CD4-positive, alpha-beta T cell (primary cell): ENCODE data around the gene CALN1. TPM values are rescaled to one million over a fixed set of nuclear protein-coding genes. Genes with fewer than 3 reads are reported as not detected.

Source experiments
- ATAC-seq: fragments of 200-7000 bp; cut with Tn5 transposase; one replicate; pipeline ENCODE4 v1.10.0; 2022; ENCODE audit warnings: mild to moderate bottlenecking; ENCODE audit not compliant: poor library complexity
- CTCF ChIA-PET: fragments of 350-600 bp; sonication (Branson Sonifier 250); formaldehyde crosslinking; loops from one replicate; lab custom pipeline; 2021; ENCODE audit warnings: antibody characterized with exemption, inconsistent platforms; lab: Charles Lee
- POLR2A ChIA-PET: fragments of 350-600 bp; sonication (Branson Sonifier 250); formaldehyde crosslinking; loops from one replicate; lab custom pipeline; 2021; ENCODE audit warnings: antibody characterized with exemption, inconsistent platforms; lab: Charles Lee
- DNase-seq, 14 experiments: peaks; one replicate each; pipeline ENCODE4 v3.0.0-alpha.2; 2013 to 2020; ENCODE audit warnings: mixed read lengths in 2 of 14
- H3K27ac ChIP-seq, 2 donors: one replicate each; pipeline versions ENCODE4 v1.5.1 to v1.7.0; 2013; ENCODE audit warnings: low read length in 2 of 2, low read depth in 1 of 2, mild to moderate bottlenecking in 1 of 2
- H3K27me3 ChIP-seq, 2 experiments: 1 replicate in 1 of 2; 2 replicates in 1 of 2; pipeline versions ENCODE4 v1.6.1 to v1.7.0; 2013; ENCODE audit warnings: low read length in 2 of 2, control low read depth in 1 of 2, mild to moderate bottlenecking in 1 of 2, moderate library complexity in 1 of 2; ENCODE audit not compliant: insufficient read depth in 2 of 2, control insufficient read depth in 1 of 2
- H3K36me3 ChIP-seq: one replicate; pipeline ENCODE4 v1.6.1; 2013; ENCODE audit warnings: low read length, control low read depth; ENCODE audit not compliant: insufficient read depth
- H3K4me1 ChIP-seq: one replicate; pipeline ENCODE4 v1.6.1; 2013; ENCODE audit warnings: low read length, control low read depth; ENCODE audit not compliant: insufficient read depth
- H3K4me3 ChIP-seq: one replicate; pipeline ENCODE4 v1.5.1; 2013; ENCODE audit warnings: mild to moderate bottlenecking, low read length, moderate library complexity
- H3K9me3 ChIP-seq, 2 experiments: 1 replicate in 1 of 2; 2 replicates in 1 of 2; pipeline versions ENCODE4 v1.6.1 to v1.7.0; 2013; ENCODE audit warnings: low read length in 2 of 2, mild to moderate bottlenecking in 2 of 2, control low read depth in 1 of 2, moderate library complexity in 1 of 2; ENCODE audit not compliant: control insufficient read depth in 1 of 2, insufficient read depth in 1 of 2
- H3K27ac Mint-ChIP-seq: one replicate; pipeline ENCODE4 v1.8.0; 2020; ENCODE audit warnings: mixed read lengths
- H3K27me3 Mint-ChIP-seq: one replicate; pipeline ENCODE4 v1.8.0; 2021; ENCODE audit warnings: mixed read lengths
- H3K36me3 Mint-ChIP-seq: one replicate; pipeline ENCODE4 v1.8.0; 2021; ENCODE audit warnings: low read depth, mixed read lengths
- H3K4me1 Mint-ChIP-seq: one replicate; pipeline ENCODE4 v1.8.0; 2021; ENCODE audit warnings: low read depth, mixed read lengths
- H3K4me3 Mint-ChIP-seq: one replicate; pipeline ENCODE4 v1.8.0; 2020; ENCODE audit warnings: mild to moderate bottlenecking, mixed read lengths
- H3K9me3 Mint-ChIP-seq: one replicate; pipeline ENCODE4 v1.8.0; 2020; ENCODE audit warnings: mixed read lengths
- intact Hi-C, 2 experiments: fragments of 100-400 bp; cut with DNase I in 1 of 2; cut with micrococcal nuclease in 1 of 2; formaldehyde crosslinking; loops; one replicate each; pipeline versions ENCODE4 v1.15.1 to v1.9.0; 2023 to 2025; cut with DNase I, micrococcal nuclease
- total RNA-seq, 174 experiments: library from RNA in 2 of 174; stranded (reverse) in 2 of 174; gene quantifications; one replicate each; pipeline ENCODE4 v1.2.3 and lab custom pipeline; 2021 to 2026
- TF ChIP-seq, protein P1 (sequence below): fragments of 200-600 bp; IDR thresholded peaks from one replicate; pipeline ENCODE4 v1.8.0; 2022; ENCODE audit warnings: antibody characterized with exemption, mild to moderate bottlenecking

CALN1 gene
- total RNA-seq, 2 experiments from 2014 or later: 0.06 TPM; not detected in 1

GRCh38 chr7:72275382-72276070, 136.6 kb downstream of the CALN1 start:
- ATAC-seq: no peak
- Mint-ChIP-seq H3K27me3 (no peaks in the 10 kb centered on the region), H3K27ac (no peak overlapping the region), H3K36me3 (no peaks in the 10 kb centered on the region), H3K4me3 (no peak overlapping the region), H3K9me3 (peaks cover 22% of the 10 kb centered on the region), H3K4me1 (no peaks in the 10 kb centered on the region)
- CTCF ChIA-PET: no interaction called here
- POLR2A ChIA-PET: no interaction called here
- Histone ChIP-seq H3K4me3 (no peak overlapping the region), H3K4me1 (no peaks in the 10 kb centered on the region), H3K27ac (no peak overlapping the region), H3K9me3 (peaks cover 7 to 20% of the 10 kb centered on the region in 2 experiments), H3K27me3 (no peaks in the 10 kb centered on the region), H3K36me3 (no peaks in the 10 kb centered on the region)
- DNase-seq: no peak
- intact Hi-C loops: no loop called here
- TF ChIP-seq, protein P1, sequence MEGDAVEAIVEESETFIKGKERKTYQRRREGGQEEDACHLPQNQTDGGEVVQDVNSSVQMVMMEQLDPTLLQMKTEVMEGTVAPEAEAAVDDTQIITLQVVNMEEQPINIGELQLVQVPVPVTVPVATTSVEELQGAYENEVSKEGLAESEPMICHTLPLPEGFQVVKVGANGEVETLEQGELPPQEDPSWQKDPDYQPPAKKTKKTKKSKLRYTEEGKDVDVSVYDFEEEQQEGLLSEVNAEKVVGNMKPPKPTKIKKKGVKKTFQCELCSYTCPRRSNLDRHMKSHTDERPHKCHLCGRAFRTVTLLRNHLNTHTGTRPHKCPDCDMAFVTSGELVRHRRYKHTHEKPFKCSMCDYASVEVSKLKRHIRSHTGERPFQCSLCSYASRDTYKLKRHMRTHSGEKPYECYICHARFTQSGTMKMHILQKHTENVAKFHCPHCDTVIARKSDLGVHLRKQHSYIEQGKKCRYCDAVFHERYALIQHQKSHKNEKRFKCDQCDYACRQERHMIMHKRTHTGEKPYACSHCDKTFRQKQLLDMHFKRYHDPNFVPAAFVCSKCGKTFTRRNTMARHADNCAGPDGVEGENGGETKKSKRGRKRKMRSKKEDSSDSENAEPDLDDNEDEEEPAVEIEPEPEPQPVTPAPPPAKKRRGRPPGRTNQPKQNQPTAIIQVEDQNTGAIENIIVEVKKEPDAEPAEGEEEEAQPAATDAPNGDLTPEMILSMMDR: no peak

DNA sequence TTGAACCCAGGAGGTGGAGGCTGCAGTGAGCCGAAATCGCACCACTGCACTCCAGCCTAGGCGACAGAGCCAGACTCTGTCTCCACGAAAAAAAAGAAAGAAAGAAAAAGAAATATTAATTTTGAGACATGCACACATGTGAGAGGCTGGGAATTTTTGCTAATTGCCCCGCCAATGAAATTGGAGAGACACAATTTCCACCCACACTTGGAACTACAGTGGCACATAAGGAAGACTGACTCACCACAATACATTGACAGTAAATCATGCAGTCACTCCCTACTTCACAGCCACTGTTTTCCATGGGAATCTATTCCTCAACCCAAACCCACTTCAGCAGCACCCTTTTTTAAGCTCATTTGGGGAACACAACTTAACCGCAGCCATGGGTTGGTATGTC, 139.7 kb downstream of the CALN1 start:
- Mint-ChIP-seq H3K36me3 (no peaks in the 10 kb centered on the region), H3K4me3 (no peak overlapping the region), H3K4me1 (no peaks in the 10 kb centered on the region), H3K27me3 (no peaks in the 10 kb centered on the region), H3K27ac (no peak overlapping the region), H3K9me3 (peaks cover 27% of the 10 kb centered on the region)
- Histone ChIP-seq H3K9me3 (peaks cover 7 to 15% of the 10 kb centered on the region in 2 experiments), H3K27ac (no peak overlapping the region), H3K4me1 (no peaks in the 10 kb centered on the region), H3K4me3 (no peak overlapping the region), H3K36me3 (no peaks in the 10 kb centered on the region), H3K27me3 (no peaks in the 10 kb centered on the region)
- POLR2A ChIA-PET: no interaction called here
- TF ChIP-seq, protein P1: no peak
- CTCF ChIA-PET: no interaction called here
- intact Hi-C loops: no loop called here
- ATAC-seq (no peak), DNase-seq (no peak)

GRCh38 chr7:72268796-72269195, 143.3 kb downstream of the CALN1 start:
- Mint-ChIP-seq H3K9me3 (peaks cover 14% of the 10 kb centered on the region), H3K27ac (no peak overlapping the region), H3K36me3 (no peaks in the 10 kb centered on the region), H3K27me3 (no peaks in the 10 kb centered on the region), H3K4me3 (no peak overlapping the region), H3K4me1 (no peaks in the 10 kb centered on the region)
- peaks cover 0 to 7% of the 10 kb centered on the region in 2 experiments for H3K9me3 ChIP-seq
- no peaks in the 10 kb centered on the region for H3K27me3 ChIP-seq
- TF ChIP-seq, protein P1: no peak
- intact Hi-C loops: no loop called here
- no peak overlapping the region for H3K4me3 ChIP-seq
- ATAC-seq: no peak
- ChIA-PET POLR2A (no interaction called here), CTCF (no interaction called here)
- H3K4me1 ChIP-seq: no peaks in the 10 kb centered on the region
- H3K27ac ChIP-seq: no peak overlapping the region
- DNase-seq: no peak
- H3K36me3 ChIP-seq: no peaks in the 10 kb centered on the region
